HG03558 (cell line): Measurements from ENCODE around the gene USP38.
"Not testable (repeated sequence)": the region's sequence is repeated elsewhere in the genome, so short reads cannot be mapped to it uniquely, and the experiment has no call there.

Experiments used
- ATAC-seq: cut with Tn5 transposase; IDR thresholded peaks from one replicate; pipeline ENCODE4 v1.9.1; 2021; ENCODE audit warnings: moderate number of reproducible peaks; ENCODE audit not compliant: unreplicated experiment; ENCODE audit errors: extremely low read depth

USP38 gene

DNA sequence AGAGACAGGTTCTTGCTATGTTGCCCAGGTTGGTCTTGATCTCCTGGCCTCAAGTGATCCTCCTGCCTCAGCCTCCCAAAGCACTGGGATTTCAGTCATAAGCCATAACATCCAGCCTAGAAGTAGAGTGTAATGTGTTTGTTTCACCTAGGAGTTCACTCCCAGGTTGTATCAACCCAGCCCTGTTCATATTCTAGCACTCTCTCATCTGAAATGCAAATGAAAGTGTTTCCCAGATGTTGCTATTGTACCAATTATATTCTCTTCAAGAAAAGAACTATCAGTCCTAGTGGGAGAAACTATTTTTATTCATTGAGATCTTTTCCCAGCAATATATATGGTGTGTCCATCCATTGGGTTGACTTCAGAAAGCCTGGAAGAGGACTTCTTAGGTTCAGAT lies 72.6 kb downstream of the USP38 start:
- ATAC-seq: no peak

DNA sequence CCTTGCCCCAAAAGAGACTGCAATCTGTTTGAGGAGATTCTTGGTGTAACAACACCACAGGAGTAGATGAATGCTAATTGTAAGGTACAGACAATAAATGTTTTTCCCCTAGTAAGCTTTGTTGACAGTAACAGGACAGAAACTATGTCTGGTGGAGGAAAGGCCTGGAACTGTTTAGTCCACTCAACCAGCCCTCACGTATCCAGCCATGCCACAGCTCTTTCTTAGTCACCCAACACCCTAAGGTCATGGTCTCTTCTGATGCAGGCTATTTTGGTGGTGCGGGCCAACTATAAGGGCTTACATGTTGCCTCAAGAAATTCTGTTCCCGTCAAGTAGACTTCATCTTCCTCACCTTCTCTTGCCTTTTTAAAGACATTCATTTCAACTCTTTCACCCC lies 76.0 kb downstream of the USP38 start:
- ATAC-seq: no peak

DNA sequence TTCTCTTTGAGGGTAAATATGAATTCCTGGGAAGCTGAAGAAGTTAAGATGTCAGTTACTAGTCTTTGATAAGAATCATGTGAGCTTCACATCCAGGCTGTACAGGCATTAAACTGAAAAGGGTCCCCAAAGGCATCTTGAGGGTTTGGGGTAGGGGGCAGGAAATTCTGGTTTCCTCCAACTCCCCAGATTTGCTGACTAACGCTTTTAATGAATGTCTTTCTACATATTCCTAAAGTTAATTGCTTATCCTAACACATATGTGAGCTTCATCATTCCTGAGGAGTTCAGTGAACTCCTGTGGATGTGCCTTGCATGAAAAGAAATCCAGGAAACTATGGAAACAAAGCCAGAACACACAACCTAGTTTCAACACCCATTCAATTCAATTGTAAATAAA lies 78.1 kb downstream of the USP38 start:
- ATAC-seq: no peak

DNA sequence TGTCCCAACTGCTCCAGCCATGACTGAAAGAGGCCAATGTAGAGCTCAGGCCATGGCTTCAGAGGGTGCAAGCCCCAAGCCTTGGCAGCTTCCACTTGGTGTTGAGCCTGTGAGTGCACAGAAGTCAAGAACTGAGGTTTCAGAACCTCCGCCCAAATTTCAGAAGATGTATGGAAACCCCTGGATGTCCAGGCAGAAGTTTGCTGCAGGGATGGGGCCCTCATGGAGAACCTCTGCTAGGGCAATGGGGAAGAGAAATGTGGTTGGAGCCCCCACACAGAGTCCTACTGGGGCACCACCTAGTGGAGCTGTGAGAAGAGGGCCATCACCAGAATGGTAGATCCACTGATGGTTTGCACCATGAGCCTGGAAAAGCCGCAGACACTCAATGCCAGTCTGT lies 83.0 kb downstream of the USP38 start:
- ATAC-seq: not testable (repeated sequence)

DNA sequence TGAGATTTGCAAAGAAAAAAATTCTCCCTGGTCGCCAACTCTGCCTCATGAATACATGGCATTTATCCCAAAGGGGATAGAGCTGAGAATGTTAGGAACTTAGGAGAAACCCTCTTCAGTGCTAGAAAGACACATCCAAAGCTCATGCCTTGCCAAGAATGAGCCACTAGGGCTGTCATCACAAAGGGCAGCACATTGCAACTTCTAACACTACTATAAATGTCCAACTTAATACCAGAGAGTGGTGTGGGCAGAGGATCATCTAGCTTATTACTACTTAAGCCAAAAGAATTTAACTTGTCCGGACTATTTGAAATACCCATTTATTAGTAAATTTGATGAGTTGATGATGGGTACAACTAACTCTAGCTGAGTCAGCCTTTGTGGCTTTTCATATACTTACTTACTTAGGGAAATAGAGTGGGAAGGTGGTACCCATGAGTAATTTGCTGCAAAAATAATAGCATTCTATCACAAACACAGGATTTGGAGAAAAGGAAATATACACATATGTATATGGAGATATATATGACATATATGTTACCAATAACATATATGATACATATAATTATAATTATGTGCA lies 85.6 kb downstream of the USP38 start:
- no peak for ATAC-seq
